ENCODE results near the gene VAT1L. TPM values are rescaled to one million over a fixed set of nuclear protein-coding genes. Genes with fewer than 3 reads are reported as not detected.

Gene VAT1L
- total RNA-seq, 1 experiment from 2014 or later, result 33.8 TPM

GRCh38 chr16:77888871-77889270, 100.5 kb downstream of the VAT1L start:
- H4K5ac ChIP-seq (ENCODE audit: insufficient read length, low read depth, low read length), result no peak overlapping the region
- H3K56ac ChIP-seq (ENCODE audit: insufficient read length, low read depth, low read length), result no peak overlapping the region
- peaks cover 2% of the 10 kb centered on the region; the same call in 1 of the 2 replicates for H3K79me2 ChIP-seq (ENCODE audit: insufficient read depth, low read length)
- Mint-ChIP-seq H3K9me3 (no peaks in the 10 kb centered on the region), H3K4me3 (no peak overlapping the region), H3K27ac (no peak overlapping the region), H3K4me1 (peaks cover 4 to 5% of the 10 kb centered on the region in 2 experiments; a peak in 2 of 4 replicates), H3K27me3 (ENCODE audit: low read depth) (no peaks in the 10 kb centered on the region), H3K36me3 (ENCODE audit: insufficient read depth in 1 of 3, low read depth in 3 of 3) (peaks cover 0 to 14% (median 4%) of the 10 kb centered on the region in 3 experiments; a peak in 5 of 7 replicates)
- H3K79me1 ChIP-seq (ENCODE audit: insufficient read depth, low read depth, low read length, poor library complexity, severe bottlenecking), result no peaks in the 10 kb centered on the region
- H4K20me1 ChIP-seq (ENCODE audit: control insufficient read depth, insufficient read depth, insufficient read length), result no peaks in the 10 kb centered on the region
- H4K8ac ChIP-seq (replicated peaks; ENCODE audit: insufficient read length, low read depth, low read length), result no peak overlapping the region
- H2AFZ ChIP-seq (ENCODE audit: low read length), result no peak overlapping the region
- no CpG with 5 or more reads among the region's 7 CpGs for WGBS (ENCODE audit: extremely low coverage, insufficient read length, low lambda C conversion rate)
- no peak overlapping the region for H2BK20ac ChIP-seq (ENCODE audit: low read depth, low read length, poor library complexity, severe bottlenecking)
- H3K18ac ChIP-seq (ENCODE audit: insufficient read length, low read depth, low read length), result no peak overlapping the region
- no peak overlapping the region for H2BK120ac ChIP-seq (ENCODE audit: low read depth, low read length, poor library complexity, severe bottlenecking)
- no peak overlapping the region for H3K23ac ChIP-seq (ENCODE audit: insufficient read length, low read depth, low read length)
- no peak overlapping the region for H3K4me2 ChIP-seq (ENCODE audit: insufficient read depth, insufficient read length, low read length)
- H2AK5ac ChIP-seq (ENCODE audit: insufficient read length, low read length), result no peak overlapping the region
- no peak overlapping the region for H3T11ph ChIP-seq (ENCODE audit: low read length)
- no peak overlapping the region for H2BK12ac ChIP-seq (ENCODE audit: insufficient read length, low read depth, low read length)
- H3K14ac ChIP-seq (ENCODE audit: insufficient read depth, low read length), result no peak overlapping the region; the same call in 1 of the 2 replicates
- no peak overlapping the region for H3K27ac ChIP-seq (ENCODE audit: insufficient read length, low read depth, low read length)
- H3K23me2 ChIP-seq (ENCODE audit: insufficient read length, low read depth, low read length, poor library complexity, severe bottlenecking), result no peaks in the 10 kb centered on the region
- no peaks in the 10 kb centered on the region for H3K4me1 ChIP-seq (ENCODE audit: insufficient read depth, low read length)
- H3K4ac ChIP-seq (ENCODE audit: low read depth, low read length), result no peak overlapping the region
- no peak overlapping the region for H4K91ac ChIP-seq (ENCODE audit: insufficient read length, low read depth, low read length)
- H3K27me3 ChIP-seq (ENCODE audit: insufficient read depth, low read length), result no peaks in the 10 kb centered on the region
- no peak overlapping the region for H2BK15ac ChIP-seq (ENCODE audit: low read depth, low read length)
- no peak overlapping the region for H2BK5ac ChIP-seq (ENCODE audit: insufficient read length, low read length)
- TF ChIP-seq, protein P1, sequence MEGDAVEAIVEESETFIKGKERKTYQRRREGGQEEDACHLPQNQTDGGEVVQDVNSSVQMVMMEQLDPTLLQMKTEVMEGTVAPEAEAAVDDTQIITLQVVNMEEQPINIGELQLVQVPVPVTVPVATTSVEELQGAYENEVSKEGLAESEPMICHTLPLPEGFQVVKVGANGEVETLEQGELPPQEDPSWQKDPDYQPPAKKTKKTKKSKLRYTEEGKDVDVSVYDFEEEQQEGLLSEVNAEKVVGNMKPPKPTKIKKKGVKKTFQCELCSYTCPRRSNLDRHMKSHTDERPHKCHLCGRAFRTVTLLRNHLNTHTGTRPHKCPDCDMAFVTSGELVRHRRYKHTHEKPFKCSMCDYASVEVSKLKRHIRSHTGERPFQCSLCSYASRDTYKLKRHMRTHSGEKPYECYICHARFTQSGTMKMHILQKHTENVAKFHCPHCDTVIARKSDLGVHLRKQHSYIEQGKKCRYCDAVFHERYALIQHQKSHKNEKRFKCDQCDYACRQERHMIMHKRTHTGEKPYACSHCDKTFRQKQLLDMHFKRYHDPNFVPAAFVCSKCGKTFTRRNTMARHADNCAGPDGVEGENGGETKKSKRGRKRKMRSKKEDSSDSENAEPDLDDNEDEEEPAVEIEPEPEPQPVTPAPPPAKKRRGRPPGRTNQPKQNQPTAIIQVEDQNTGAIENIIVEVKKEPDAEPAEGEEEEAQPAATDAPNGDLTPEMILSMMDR (conservative IDR thresholded peaks at IDR 0.05), result no peak
- no peak overlapping the region for H3K9ac ChIP-seq (ENCODE audit: extremely low read depth, insufficient read length, low read length)
- DNase-seq, result no peak
- H3K9me3 ChIP-seq (ENCODE audit: control insufficient read depth, low read depth, low read length), result no peaks in the 10 kb centered on the region

All from H9 (cell line).